Measurements from ENCODE around the gene ZBTB40.

DNA sequence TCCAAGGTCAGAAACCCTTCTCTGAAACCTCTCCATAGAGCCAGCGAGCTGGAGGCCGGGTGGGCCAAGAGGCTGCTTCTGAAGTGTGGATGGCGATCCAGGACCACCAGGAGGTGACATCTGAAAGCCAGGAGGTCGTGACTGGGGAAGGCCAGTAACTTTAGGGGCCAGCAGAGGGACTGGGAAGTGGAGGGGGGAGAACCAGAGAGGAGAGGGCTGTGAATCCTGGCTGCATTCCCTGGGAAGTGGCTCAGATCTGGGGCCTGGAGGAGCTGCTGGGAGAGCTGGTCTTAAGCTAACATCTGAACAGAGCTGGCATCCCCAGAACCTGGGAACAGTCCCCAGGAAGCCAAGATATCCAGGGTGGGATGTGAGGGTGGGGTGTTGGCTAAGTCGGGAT is 100.4 kb downstream of the ZBTB40 start:
- TF ChIP-seq POLR2AphosphoS2 (conservative IDR thresholded peaks at IDR 0.05; ENCODE audit: low read length) (no peak), RFX5 (IDR thresholded peaks at IDR 0.05) (no peak), MAZ (IDR thresholded peaks at IDR 0.05; ENCODE audit: borderline replicate concordance, low read depth, low read length) (no peak), CEBPB (IDR thresholded peaks at IDR 0.05) (no peak), CBX8 (IDR thresholded peaks at IDR 0.05) (no peak)
- TF ChIP-seq, protein P1, sequence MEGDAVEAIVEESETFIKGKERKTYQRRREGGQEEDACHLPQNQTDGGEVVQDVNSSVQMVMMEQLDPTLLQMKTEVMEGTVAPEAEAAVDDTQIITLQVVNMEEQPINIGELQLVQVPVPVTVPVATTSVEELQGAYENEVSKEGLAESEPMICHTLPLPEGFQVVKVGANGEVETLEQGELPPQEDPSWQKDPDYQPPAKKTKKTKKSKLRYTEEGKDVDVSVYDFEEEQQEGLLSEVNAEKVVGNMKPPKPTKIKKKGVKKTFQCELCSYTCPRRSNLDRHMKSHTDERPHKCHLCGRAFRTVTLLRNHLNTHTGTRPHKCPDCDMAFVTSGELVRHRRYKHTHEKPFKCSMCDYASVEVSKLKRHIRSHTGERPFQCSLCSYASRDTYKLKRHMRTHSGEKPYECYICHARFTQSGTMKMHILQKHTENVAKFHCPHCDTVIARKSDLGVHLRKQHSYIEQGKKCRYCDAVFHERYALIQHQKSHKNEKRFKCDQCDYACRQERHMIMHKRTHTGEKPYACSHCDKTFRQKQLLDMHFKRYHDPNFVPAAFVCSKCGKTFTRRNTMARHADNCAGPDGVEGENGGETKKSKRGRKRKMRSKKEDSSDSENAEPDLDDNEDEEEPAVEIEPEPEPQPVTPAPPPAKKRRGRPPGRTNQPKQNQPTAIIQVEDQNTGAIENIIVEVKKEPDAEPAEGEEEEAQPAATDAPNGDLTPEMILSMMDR (IDR thresholded peaks at IDR 0.05), result no peak
- TF ChIP-seq, protein P2, sequence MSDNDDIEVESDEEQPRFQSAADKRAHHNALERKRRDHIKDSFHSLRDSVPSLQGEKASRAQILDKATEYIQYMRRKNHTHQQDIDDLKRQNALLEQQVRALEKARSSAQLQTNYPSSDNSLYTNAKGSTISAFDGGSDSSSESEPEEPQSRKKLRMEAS (IDR thresholded peaks at IDR 0.05), result no peak
